GM18505 (cell line): ENCODE measurements around the gene RGL3.
"Not testable (repeated sequence)": the region's sequence is repeated elsewhere in the genome, so short reads cannot be mapped to it uniquely, and the experiment has no call there.

ENCODE experiments used
- ATAC-seq: cut with Tn5 transposase; IDR thresholded peaks from one replicate; pipeline ENCODE4 v1.9.1; 2021; ENCODE audit not compliant: unreplicated experiment
- POLR2A ChIP-seq: IDR thresholded peaks from 4 replicates; pipeline ENCODE4 v1.6.1; 2011; ENCODE audit warnings: borderline replicate concordance; ENCODE audit not compliant: insufficient read depth, insufficient read length; ENCODE audit errors: extremely low read depth

The RGL3 gene, protein sequence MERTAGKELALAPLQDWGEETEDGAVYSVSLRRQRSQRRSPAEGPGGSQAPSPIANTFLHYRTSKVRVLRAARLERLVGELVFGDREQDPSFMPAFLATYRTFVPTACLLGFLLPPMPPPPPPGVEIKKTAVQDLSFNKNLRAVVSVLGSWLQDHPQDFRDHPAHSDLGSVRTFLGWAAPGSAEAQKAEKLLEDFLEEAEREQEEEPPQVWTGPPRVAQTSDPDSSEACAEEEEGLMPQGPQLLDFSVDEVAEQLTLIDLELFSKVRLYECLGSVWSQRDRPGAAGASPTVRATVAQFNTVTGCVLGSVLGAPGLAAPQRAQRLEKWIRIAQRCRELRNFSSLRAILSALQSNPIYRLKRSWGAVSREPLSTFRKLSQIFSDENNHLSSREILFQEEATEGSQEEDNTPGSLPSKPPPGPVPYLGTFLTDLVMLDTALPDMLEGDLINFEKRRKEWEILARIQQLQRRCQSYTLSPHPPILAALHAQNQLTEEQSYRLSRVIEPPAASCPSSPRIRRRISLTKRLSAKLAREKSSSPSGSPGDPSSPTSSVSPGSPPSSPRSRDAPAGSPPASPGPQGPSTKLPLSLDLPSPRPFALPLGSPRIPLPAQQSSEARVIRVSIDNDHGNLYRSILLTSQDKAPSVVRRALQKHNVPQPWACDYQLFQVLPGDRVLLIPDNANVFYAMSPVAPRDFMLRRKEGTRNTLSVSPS

DNA sequence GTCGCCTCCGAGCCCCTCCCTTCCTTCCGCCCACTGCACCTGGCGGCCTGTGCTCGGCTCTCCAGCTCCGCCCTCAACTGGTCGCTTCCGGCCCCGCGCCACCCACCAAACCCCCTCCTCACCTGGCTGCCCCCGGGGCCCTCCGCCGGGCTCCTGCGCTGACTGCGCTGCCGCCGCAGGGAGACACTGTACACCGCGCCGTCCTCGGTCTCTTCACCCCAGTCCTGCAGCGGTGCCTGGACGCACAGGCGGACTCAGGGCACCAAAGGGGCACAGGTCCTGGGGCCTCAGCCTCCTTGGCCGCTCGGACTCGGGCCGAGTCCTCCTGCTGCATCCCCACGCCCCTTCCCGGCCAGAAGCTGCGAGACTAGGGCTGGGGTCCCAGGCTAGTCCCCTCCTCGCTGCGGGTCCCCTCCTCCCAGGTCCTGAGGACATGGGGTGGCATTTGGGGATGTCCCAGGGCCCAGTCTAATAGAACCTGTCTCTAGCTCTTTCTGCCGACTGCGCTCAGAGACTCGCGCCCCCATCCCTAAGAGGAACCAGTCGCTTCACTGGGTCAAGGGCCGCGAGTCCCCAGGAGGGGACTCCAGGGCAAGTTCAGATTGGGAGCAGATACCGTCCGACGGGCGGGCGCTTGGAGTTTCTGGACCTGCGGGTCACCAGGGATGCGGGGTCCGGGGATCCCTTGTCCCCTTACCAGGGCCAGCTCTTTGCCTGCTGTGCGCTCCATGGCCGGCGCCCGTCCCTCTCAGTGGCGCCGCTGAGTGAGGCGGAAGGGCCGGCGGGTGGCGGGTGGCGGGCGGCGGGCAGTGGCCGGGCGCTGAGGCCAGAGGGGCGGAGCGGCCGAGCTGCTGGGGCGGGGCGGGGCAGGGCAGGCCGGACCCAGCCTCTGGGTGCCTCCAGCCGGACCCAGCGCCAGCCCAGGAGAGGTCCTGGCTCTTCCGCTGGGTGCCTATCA, at the start of gene RGL3:
TSS of gene RGL3 (minus strand) at position 766 of the 958 bp plus-strand sequence. CDS start at position 730, 36 bp downstream.
- no peak for TF ChIP-seq POLR2A
- ATAC-seq = no peak

DNA sequence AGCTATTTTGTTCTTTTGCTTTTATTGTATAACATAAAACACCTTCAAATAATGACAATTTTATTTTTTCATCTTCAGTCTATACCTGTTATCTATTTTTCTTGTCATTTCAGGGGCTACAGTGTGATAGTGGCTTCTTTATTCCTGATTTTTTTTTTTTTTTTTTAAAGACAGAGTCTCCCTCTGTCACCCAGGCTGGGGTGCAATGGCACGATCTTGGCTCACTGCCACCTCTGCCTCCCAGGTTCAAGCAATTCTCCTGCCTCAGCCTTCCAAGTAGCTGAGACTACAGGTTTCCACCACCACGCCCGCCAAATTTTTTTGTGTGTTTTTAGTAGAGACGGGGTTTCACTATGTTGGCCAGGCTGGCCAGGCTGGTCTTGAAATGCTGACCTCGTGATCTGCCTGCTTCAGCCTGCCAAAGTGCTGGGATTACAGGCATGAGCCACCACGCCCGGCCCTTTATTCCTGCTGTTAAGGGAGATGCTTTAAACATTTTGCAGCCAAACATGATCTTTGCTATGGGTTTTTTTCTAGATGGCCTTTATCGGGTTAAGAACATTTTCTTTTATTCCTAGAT, 49.2 kb upstream of the RGL3 start:
- ATAC-seq = not testable (repeated sequence)

DNA sequence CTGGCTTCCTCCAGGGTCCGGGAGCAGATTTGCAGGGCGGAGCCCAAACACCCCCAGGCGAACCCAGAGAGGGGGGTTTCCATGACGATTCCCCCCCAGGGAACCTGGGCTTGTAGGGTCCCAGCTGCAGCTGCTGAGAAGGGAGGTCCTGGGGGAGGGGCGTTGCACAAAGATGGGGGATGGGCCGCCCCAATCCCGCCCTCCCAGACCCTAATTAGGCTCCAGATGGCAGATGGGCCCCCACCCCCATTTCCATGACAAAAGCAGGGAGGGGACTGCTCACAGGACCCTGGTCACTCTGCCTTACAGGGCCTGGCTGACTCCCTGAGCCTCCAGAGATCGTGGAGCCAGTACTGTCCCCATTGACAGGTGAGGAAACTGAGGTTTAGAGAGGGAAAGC, 46.5 kb upstream of the RGL3 start:
- ATAC-seq = no peak
- no peak for TF ChIP-seq POLR2A

DNA sequence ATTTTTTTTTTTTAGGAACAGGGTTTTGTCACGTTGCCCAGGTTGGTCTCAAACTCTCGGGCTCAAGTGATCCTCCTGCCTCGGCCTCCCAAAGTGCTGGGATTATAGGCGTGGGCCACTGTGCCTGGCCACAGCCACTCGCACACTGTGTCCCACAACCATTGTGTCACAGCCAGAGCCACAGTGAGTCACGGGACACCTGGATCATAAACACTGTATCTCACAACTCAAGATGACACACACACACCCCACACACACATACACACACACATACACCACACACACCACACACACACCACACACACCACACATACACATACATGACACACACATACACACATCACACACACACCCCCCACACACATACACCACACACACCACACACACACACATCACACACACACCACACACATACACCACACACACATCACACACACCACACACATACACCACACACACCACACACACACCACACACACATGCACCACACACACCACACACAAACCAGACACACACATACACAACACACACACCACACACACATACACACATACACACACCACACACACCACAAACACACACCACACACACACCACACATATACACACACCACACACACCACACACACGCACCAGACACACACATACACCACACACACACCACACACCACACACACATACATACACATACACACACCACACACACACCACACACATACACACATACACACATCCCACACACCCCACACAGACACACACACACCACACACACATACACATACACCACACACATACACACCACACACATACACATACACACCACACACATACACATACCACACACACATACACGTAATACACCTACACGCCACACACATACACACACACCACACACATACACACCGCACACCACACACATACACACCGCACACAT, 45.5 kb upstream of the RGL3 start:
- no peak for TF ChIP-seq POLR2A
- ATAC-seq = no peak

DNA sequence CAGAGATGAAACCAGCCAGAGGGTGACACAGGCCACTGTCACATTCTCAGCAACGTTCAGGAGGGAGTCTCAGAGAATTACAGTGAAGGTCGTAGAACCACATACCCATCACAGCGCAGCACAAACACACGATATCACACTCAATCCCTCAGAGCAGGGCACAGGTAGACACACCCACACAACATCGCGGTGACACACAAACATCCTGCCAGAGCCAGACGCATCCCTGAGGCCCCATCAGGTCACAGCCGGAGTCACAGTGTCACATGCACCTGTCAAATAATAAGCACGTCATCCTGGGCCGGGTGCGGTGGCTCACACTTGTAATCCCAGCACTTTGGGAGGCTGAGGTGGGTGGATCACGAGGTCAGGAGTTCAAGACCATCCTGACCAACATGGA, 44.3 kb upstream of the RGL3 start:
- ATAC-seq = no peak
- TF ChIP-seq POLR2A = no peak

DNA sequence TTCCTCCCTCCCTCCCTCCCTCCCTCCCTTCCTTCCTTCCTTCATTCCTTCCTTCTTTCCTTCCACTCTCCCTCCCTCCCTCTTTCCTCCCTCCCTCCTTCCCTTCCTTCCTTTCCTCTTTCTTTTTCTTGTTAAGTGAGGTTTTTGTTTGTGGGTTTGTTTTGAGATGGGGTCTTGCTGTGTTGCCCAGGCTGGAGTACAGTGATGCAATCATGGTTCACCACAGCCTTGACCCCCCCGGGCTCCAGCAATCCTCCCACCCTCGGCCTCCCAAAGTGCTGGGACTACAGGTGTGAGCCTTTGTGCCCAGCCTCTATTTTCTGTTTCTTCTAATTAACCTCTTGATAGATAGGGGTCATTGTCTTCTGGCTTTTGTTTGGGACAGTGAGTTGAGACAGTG, 42.3 kb upstream of the RGL3 start:
- no peak for ATAC-seq
- no peak for TF ChIP-seq POLR2A

DNA sequence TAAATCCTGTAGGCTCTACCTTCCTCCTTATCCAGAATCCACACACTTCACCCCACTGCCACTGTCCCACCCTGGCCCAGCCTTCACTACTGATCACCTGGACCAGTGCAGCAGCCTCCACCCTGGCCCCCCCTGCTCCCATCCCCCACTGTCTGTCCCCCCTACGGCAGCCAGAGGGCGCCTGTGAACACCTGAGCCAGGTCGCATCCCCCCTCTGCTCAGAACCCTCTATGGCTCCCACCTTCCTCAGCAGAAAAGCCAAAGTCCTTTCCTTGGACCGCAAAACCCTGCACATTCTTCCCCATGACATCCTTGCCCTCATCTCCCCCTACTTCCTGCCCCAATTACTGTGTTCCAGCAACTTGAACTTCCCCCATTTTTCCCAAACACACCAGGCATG, 41.1 kb upstream of the RGL3 start:
- no peak for ATAC-seq
- no peak for TF ChIP-seq POLR2A

DNA sequence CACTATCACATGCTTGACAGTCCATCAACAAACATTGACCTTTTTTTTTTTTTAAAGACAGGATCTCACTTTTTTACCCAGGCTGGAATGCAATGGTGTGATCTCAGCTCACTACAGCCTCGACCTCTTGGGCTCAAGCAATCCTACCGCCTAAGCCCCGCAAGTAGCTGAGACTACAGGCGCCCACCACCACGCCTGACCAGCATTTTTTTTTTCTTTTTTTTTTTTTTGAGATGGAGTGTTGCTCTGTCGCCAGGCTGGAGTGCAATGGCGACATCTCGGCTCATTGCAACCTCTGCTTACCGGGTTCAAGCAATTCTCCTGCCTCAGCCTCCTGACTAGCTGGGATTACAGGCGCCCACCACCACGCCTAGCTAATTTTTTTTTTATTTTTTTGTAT, 39.8 kb upstream of the RGL3 start:
- not testable (repeated sequence) for ATAC-seq

DNA sequence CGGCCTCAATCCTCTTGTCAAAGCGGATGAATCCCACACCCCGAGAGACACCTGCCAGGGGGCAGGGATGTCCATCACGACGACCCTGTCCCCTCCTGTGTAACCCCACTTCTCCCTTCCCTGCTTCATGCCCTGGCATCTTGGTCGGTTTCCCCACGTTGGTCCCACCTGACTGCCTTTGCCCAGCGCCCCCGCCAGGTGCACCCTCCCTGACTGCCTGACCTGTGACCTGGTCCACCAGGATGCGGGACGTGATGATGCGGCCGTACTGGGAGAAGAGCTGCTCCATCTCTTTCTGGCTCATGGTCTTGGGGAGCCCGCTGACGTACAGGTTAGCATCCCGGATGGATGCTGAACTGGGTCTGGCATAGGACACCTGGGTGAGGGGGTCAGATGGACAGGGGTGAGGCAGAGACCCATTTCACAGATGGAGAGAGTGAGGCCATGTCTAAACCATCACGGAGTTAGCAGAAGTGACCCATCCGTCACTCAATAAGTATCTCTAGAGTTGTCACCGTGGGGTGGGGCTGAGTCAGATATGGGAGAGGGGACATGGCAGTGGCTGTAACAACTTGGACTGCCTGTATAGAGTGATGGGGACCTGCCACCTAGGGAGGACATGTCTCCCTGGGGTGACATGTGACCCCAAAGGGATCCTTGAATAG, 39.3 kb upstream of the RGL3 start:
- no peak for ATAC-seq
- no peak for TF ChIP-seq POLR2A

DNA sequence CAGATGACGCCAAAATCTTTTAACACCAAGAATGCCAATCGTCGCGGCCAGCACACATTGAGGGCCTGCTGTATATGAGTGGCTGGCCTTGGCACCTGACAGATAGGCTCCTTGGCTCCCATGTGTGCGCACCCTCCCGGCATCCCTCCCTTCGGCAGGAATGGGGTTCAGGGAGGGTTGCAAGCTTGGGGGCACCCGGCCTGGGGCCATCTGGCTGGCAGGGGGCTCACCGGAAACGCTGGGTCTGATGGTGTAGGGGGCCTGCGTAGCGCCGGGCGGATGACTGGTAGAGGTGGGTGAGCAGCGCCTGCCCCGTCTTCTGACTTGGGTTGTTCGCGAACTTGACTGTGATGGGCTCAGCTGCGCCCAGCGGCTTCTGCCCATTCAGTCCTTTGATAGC, 38.7 kb upstream of the RGL3 start:
- no peak for TF ChIP-seq POLR2A
- ATAC-seq = no peak

DNA sequence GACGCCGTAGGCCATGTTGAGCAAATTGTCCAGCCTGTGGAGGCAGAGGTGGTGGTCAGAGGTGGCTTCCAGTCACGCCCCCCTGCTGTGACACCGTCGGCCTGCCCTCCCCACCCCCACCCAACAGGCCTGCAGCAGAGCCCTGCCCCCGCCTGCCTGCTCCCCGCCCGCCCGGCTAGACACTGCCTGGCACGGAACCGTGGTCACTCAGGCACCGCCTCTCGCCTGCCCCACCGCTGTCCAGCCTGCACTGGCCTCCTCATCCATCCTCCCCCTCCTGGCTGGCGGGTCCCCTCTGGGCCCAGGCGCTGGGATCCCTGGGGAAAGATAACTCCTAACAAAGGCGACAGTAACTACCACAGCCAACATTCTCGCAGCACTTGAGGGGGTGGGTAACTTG, 38.0 kb upstream of the RGL3 start:
- no peak for ATAC-seq
- TF ChIP-seq POLR2A = no peak

DNA sequence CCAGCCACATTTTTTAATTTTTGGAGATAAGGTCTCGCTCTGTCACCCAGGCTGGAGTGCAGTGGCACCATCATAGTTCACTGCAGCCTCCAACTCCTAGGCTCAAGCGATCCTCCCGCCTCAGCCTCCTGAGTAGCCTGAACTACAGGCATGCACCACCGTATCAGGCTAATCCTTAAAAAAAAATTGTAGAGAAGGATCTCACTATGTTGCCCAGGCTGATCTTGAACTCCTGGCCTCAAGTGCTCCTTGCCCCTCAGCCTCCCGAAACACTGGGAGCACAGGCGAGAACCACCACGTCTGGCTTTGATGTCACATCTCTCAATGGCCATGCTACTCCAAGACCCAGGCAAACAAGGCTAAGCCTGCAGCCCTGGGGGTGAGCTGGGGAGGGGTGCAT, 37.5 kb upstream of the RGL3 start:
- no peak for ATAC-seq
- TF ChIP-seq POLR2A = no peak

DNA sequence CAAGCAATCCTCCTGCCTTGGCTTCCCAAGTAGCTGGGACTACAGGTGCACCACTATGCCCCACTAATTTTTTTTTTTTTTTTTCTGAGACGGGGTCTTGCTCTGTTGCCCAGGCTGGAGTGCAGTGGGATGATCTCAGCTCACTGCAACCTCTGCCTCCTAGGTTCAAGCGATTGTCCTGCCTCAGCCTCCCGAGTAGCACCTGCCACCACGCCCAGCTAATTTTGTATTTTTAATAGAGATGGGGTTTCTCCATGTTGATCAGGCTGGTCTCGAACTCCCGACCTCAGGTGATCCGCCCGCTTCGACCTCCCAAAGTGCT, 36.1 kb upstream of the RGL3 start:
- ATAC-seq = not testable (repeated sequence)
